ENCODE data around the gene MAT2A.
A peak's percentile ranks its signal among the peaks of the same experiment; 100 is the strongest.
"Not testable (repeated sequence)": the region's sequence is repeated elsewhere in the genome, so short reads cannot be mapped to it uniquely, and the experiment has no call there.

Gene MAT2A

DNA sequence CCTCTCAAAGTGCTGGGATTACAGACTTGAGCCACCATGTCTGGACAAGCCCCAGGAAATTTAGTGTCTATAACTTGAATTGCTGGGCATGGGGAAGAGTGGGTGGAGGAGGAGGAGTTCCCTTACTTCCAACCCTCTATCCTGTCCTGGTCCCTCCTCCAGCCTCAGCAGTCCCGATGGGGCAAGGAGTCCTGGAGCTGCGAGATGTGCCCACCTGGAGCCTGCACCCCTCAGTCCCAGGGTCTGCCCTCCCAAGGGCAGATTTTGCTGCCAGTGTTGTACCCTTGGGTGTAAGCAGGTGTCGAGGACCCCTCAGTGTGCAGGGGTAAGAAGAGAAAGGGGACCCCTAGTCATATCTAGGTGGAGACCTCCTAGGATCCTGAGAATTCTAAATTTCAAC, 41.2 kb downstream of the MAT2A start:
- no peak for DNase-seq

DNA sequence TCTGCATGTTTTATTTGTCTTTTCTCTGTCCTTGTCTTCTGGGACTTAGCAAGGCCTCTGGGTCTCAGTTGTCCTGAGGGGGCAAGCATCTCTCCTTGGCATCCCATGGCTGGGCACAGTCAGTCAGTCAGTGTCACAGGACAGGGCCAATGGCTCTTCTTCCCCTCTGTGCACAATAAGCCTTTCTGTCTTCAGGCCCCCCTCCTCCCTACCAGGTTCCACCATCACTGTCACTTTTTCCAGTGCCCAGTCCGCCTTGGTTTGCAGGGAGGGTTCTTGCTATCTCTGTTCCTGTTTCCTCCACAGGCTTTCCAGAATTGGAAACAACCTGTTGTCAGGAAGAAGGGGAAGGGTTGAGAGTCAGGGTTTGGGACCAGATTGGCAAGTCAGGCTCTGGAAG, 43.5 kb downstream of the MAT2A start:
- DNase-seq, result no peak

DNA sequence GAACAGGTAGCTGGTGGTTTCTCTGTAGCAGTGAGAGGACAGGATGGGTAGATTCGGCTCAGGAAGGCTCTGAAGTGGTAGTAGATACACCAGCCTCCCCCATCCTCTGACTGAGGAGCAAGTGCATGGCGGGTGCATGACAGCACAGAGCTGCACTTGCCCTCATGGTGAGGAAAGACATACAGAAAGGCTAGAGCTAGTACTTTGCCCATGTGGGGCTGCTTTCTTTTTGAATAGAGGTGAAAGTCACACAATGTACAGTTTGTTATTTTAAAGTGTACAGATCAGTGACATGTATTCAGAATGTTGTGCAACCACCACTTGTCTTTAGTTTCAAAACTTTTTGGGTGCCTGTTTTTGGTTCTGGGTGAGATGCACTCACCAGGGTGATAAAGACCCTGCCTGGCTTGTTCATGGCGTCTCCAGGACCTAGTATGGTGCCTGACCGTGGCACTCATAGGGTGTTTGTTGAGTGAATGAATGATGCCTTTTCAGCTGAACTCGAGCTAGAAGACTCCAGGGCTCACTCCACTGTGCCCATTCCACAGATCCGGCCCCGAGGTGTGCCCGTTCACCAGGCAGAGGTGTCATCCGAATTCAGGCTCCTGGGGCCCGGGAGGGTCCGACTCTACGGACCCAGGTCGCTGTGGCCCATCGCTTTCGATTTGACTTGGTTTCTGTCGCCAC, 44.8 kb downstream of the MAT2A start:
- no peak for DNase-seq

DNA sequence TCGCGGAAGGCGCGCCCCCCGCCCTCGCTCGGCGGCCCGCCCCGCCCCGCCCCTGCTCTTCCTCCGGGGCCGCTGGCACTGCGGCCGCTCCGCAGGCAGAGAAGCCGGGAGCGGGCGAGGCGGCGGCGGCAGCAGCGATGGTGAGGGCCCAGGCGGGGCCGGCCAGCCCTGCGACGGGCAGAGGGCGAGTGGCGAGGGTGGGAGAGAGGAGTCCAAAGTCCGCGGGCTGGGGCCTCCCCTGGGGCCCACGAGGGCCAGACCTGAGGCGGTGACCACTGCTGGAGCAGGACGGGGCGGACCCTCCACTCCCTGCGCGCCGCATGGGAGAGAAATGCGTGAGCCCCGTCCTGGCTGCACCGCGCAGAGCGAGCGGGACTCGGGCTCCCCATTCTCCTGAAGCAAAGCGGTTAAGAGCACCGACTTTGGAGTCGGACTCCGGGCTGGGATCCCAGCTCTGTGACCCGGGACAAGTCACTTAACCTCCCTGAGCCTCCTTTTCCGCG, 45.4 kb downstream of the MAT2A start, which contains the start of gene VAMP5:
VAMP5 (plus strand) TSS at position 78 of the 503 bp plus-strand sequence; CDS start at position 138, 60 bp downstream.
- peak; percentile 31 for DNase-seq

DNA sequence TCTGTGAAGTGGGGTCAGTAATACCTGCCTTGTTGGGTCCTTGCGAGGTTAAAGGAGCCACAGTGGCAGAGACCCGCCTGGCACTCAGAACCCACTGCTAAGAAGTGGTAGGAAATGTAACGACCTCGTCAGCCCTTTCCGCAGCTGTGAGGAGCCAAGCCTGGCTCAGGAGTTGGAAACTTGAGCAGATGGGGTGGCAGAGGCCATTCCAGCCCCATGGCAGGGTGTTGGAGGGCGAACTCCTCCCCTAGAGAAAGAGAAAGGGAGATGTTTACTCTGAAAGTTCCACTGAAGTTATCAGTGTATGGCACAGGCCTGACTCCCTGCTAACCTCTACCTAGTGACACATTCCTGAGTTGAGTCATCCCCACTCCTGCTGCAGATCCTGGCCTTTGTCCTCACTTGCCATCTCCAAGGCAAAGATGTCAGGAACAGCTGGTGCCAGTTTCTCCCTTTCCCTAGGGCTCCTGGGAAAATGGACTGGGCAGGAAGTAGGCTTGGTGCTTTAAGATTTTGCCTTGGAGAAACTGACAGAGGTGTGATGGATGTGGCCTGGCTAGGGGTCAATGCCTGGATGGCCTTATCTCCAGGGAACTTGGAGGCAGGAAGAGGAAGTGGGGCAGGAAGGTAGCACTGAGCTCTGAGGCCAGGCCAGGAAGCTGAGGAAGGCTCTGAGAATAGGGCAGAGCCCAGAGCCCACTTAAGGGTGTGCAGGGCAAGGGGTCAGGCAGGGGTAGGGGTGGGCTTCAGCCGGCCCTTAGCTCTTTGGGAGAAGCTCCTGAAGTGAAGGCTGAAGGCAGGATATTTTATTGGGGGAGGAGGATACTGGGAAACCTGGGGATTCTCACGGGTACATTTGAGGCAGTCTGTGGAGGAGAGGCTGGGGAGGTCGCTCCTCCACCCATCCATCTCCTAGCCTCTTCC, 46.2 kb downstream of the MAT2A start:
- peak; percentile 82 for DNase-seq

DNA sequence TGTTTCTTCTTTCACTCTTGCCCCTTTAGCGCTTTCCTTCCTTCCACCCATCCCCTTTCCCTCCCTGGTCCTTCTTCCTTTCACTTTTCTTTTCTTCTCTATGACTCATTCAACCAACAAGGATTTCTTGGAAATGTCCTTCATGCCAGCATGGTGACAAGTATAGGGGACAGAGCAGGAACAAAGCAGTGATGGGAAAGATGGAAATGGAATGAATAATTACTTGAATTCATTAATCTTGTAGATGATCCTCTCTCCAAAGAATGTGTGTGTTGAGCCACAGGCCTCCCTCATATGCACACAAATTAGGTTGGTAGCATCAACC, 46.8 kb downstream of the MAT2A start:
- DNase-seq, result peak; percentile 90

DNA sequence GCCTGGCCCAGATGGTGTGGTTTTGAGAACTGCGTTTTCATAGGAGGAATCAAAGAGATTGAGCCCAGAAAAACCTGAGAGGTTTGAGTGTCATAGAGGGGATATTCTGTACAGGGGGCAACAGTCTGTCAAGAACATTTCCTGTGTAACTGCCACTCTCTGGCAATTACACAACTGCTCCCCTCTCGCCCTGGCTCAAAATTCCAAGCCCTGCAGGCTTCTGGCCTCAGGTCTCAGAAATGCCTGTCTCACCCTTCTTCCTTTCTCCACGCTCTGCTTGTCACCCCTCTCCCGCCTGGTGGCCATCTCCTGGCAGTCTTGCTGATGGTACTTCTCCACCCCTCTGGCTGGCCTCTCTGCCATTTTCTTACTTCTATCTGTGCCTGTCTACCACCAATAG, 49.3 kb downstream of the MAT2A start:
- no peak for DNase-seq

DNA sequence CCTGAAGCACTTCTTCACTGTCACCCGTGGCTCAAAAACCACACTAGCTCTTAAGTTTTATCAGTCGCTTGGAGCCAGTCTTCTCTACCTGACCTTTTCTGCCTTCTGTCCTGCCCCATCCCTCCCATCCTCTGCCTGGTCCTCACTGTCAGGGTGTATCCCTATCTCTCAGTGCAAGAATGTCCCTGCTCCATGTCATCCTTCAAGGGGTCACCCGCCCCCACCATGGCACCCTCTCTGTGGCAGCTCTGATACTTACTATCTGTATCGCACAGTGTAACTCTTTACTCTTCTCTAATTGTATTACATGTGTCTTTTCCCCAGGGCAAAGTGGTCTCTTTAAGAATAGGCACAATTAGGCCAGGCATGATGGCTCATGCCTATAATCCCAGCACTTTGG, 49.7 kb downstream of the MAT2A start:
- no peak for DNase-seq

DNA sequence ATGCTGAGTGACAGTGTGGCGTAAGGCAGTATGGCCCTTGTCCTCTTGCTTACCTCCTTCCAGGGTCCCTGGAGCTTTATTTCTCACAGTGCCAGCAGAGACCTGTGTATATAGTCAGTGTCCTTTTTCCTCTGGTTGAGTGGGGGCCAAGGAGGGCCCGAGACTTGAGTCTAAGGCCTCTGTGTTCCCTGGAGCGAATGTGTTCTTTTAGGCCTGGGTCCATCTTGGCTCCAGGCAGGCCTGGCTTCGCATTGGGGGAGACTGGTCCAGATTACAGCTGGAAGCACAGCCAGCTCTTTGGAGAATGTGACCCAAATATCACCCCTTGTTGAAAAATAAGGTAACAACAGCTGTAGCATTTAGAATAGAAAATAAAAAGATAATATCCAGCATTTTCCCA, 50.2 kb downstream of the MAT2A start:
- DNase-seq, result no peak

DNA sequence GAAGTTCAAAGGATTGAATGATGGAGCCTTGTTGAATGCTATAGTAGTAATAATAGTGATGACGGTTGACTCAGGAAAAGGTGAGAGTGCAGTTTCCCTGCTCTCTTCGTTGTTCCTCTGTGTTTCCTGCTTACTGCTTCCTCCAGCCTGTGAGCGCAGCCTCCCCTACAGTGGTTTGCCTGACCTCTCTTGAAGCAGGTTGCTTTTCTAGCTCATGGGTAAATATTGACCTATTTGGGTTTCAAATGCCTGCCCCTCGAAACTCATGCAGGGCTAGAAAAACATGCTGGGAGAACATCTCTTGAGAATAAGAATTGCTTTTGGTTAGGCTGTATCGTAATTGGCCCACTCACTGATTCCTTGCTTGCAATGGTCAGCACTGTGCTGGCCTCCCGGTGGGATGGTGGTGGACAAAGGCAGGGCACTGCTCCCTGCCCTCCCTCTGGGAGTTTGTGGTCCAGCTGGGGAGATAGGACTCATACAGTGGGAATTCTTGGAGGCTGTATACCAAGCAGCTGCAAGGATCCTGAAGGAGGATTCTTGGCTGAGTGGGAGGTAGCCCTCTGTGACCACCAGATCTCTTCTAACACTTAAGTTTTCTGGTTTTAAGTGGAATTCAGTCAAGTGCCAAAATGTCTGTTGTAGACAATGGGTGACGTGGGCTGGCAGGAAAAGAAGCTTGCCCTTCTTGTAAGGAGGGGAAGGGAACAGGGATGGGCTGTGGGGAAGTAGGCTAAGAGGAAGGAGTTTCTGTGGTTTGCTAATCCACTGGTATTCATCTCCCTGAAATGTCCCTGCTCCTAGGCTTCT, 51.2 kb downstream of the MAT2A start:
- DNase-seq, result peak; percentile 84

DNA sequence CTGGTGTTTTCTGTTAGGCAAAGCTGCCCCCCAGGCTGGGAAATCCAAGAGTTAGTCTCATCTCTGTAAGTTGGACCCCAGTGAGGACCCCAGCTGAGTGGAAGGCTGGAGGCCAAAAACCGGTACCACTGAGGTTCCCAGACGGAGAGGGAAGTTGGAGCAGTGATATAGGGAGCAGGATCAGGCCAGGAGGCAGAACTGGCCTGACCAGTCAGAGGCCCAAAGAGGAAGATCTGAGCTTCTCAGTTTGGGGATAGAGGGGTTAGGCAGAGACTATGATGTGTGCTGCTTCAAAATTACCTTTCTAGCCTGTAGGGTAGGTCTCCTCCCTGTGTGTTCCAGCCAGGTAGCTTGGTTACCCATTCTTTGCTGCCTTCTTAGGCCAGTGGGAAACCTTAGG, 52.0 kb downstream of the MAT2A start:
- no peak for DNase-seq

DNA sequence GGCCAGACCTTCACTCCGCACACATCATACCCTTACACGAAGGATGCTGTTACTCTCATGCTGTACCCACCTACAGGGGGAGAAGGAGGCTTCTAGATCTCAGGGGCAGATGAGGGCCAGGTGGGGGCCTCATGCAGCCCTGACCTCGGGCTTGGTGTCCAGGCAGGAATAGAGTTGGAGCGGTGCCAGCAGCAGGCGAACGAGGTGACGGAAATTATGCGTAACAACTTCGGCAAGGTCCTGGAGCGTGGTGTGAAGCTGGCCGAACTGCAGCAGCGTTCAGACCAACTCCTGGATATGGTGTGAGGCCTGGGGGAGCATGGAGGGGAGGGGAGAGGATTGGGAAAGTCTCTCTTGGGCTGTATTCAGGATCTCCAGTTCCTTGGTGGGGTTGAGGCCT, 52.6 kb downstream of the MAT2A start:
- no peak for DNase-seq

DNA sequence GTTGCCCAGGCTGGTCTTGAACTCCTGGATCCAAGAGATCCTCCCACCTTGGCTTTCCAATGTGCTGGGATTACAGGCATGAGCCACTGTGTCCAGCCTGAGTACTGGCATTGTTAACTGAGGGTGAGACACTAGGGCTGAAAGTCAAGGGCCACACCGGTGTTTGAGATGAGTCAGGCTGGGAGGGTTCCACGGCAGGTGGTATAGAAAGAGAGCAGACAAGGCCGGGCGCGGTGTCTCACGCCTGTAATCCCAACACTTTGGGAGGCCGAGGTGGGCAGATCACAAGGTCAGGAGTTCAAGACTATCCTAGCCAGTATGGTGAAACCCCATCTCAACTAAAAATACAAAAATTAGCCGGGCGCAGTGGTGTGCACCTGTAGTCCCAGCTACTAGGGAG, 53.3 kb downstream of the MAT2A start:
- not testable (repeated sequence) for DNase-seq

DNA sequence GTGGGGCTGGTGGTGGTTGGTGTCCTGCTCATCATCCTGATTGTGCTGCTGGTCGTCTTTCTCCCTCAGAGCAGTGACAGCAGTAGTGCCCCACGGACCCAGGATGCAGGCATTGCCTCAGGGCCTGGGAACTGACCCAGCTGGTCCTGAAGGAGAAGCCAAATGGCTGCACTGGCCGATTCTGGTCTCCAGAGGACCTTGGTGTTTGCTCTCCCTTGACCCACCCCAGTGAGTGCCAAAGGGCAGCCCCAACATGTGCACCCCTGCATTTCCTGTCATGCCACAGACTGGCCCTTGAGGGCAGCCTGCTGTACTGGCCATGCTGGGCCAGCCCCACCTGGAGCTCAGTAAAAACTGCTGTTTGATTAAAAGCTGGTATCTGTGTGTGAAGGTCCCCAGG, 54.1 kb downstream of the MAT2A start:
- DNase-seq, result no peak

Data from fibroblast of skin of right biceps (primary cell).